Stimulated activated naive CD8-positive, alpha-beta T cell treated with anti-CD3 and anti-CD28 coated beads, Interleukin-15, amount 100 ng/mL, for 72 hours (primary cell): Measurements from ENCODE around the gene TMEM205.
"Not testable (repeated sequence)": the region's sequence is repeated elsewhere in the genome, so short reads cannot be mapped to it uniquely, and the experiment has no call there.

ENCODE experiments used
- ATAC-seq: fragments of 150-1000 bp; cut with Tn5 transposase; 2 replicates; pipeline ENCODE4 v1.10.0; 2021; ENCODE audit warnings: mild to moderate bottlenecking, moderate library complexity
- DNase-seq, 2 donors: peaks; one replicate each; pipeline ENCODE4 v3.0.0; 2021 to 2022
- H3K27ac Mint-ChIP-seq, 2 donors: one replicate each; pipeline ENCODE4 v1.8.0; 2022; ENCODE audit warnings: mild to moderate bottlenecking in 2 of 2, mixed read lengths in 2 of 2, moderate library complexity in 2 of 2
- H3K27me3 Mint-ChIP-seq: one replicate; pipeline ENCODE4 v1.8.0; 2022; ENCODE audit warnings: mixed read lengths
- H3K4me1 Mint-ChIP-seq: one replicate; pipeline ENCODE4 v1.8.0; 2022; ENCODE audit warnings: mild to moderate bottlenecking, mixed read lengths
- H3K4me3 Mint-ChIP-seq, 2 donors: one replicate each; pipeline ENCODE4 v1.8.0; 2022; ENCODE audit warnings: mild to moderate bottlenecking in 2 of 2, mixed read lengths in 2 of 2, moderate library complexity in 1 of 2
- H3K9me3 Mint-ChIP-seq, 2 donors: one replicate each; pipeline ENCODE4 v1.8.0; 2022; ENCODE audit warnings: mixed read lengths in 2 of 2

Gene TMEM205

GRCh38 chr19:11356676-11357550 lies 10.8 kb upstream of the TMEM205 start:
- H3K9me3 Mint-ChIP-seq: no peaks in the 10 kb centered on the region
- H3K4me3 Mint-ChIP-seq: no peak overlapping the region
- H3K27me3 Mint-ChIP-seq: peaks cover 19% of the 10 kb centered on the region
- ATAC-seq (no peak), DNase-seq (no peak)
- peaks cover 17% of the 10 kb centered on the region for H3K4me1 Mint-ChIP-seq
- H3K27ac Mint-ChIP-seq: peak overlapping the region in 1 of 2 donors; percentile 43

DNA sequence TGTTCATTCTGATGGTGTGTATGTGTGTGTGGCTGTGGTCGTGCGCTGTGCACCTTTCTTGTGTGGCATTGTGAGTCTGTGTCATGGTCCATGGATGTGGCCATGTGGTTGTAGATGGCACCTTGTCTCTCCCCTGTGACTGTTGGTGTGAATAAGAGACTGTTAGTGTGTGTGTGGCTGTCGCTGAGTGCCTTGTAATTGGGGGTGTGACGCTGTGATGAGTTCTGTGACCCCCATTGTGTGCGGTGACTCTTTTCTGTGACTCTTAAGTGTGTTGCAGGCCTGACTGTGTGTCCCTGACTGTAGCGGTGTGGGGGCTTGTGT lies 10.0 kb upstream of the TMEM205 start:
- Mint-ChIP-seq H3K27ac (no peak overlapping the region), H3K9me3 (no peaks in the 10 kb centered on the region), H3K27me3 (peaks cover 19% of the 10 kb centered on the region), H3K4me1 (peaks cover 17% of the 10 kb centered on the region), H3K4me3 (peak overlapping the region; percentile 59 to 62)
- peak; percentile 13 for ATAC-seq
- DNase-seq: no peak

DNA sequence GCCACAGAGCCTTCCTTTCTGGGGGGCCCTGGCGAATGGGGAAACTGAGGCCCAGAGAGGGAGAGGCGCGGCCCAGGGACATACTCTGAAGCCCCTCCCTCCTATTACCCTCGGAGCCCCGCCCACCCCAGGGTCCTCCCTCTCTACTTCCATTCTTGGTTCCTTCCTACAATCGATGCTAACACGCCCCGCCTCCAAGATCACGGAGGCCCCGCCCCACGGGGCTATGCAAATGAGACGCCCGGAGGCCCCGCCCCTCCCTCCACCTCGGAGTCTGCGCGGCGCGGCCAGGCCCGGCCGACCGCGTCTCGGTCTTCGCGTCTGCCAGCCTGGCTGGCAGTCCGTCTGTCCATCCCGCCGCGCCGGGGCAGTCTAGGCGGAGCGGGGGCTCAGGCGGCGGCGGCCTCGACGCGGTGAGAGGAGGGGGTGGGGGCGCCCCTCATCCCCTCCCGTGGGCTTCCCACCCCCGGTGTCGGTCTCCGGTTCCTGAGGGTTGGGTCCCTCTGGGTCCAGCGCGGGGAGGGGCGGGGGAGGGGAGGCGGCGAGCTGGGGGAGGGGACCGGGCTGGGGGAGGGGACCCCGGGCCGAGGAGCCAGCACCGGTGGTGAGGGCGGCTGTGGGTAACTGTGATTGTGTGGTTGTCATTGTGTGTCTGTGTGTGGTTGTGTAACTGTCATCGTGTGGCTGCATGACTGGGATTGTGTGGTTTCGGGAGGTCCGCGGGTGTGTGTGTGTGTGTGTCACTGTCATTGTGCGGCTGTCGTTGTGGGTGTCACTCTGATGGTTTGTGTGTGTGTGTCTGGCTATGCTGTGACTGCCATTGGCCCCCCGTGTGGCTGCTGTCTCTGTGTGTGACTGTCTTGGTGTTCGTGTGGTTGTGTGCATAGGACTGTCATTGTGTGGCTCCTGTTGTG lies 9.3 kb upstream of the TMEM205 start, which contains the start of gene PLPPR2:
TSS of gene PLPPR2 (plus strand) at position 273 of the 914 bp plus-strand sequence. CDS start 2,242 bp downstream, outside the sequence.
- Mint-ChIP-seq H3K27me3 (peaks cover 19% of the 10 kb centered on the region), H3K9me3 (no peaks in the 10 kb centered on the region), H3K4me3 (peak within 1 kb of the TSS; percentile 59 to 62), H3K4me1 (peaks cover 17% of the 10 kb centered on the region), H3K27ac (peak within 1 kb of the TSS; percentile 31 to 79)
- ATAC-seq (peak; percentile 85), DNase-seq (peak; percentile 77 to 80)

GRCh38 chr19:11354102-11354501 lies 8.0 kb upstream of the TMEM205 start:
- Mint-ChIP-seq H3K4me1 (peaks cover 17% of the 10 kb centered on the region), H3K27me3 (peaks cover 19% of the 10 kb centered on the region)
- H3K4me3 Mint-ChIP-seq, DNase-seq, H3K27ac Mint-ChIP-seq, H3K9me3 Mint-ChIP-seq, ATAC-seq: not testable (repeated sequence)

GRCh38 chr19:11349171-11349570 lies 3.1 kb upstream of the TMEM205 start:
- no peak overlapping the region for H3K4me3 Mint-ChIP-seq
- ATAC-seq (no peak), DNase-seq (no peak)
- H3K27ac Mint-ChIP-seq: no peak overlapping the region
- peaks cover 8 to 13% of the 10 kb centered on the region in 2 donors for H3K9me3 Mint-ChIP-seq
- H3K27me3 Mint-ChIP-seq: no peaks in the 10 kb centered on the region
- H3K4me1 Mint-ChIP-seq: peaks cover 40% of the 10 kb centered on the region

DNA sequence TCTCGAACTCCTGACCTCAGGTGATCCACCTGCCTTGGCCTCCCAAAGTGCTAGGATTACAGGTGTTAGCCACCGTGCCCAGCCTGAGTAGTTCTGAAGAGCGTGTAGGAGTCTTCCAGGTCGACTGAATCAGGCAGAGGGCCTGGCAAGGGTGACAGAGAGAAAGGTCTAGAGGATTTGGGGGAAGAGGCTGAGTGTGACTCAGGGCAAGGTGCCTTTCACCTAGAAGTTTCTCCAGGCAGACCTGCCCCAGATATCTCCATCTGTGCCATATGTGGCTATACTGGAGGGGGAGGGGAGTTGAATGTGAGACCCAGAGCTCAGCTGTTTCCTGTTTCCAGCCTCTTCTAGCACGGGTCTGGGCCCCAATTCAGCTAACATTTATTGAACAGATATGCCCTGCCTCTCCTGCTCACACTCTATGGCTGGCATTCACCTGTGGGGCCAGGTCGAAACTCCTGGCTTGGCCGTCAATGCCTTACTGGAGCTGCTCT lies 1.5 kb upstream of the TMEM205 start:
- DNase-seq (no peak), ATAC-seq (no peak)
- H3K27ac Mint-ChIP-seq: no peak overlapping the region
- no peaks in the 10 kb centered on the region for H3K27me3 Mint-ChIP-seq
- peaks cover 8 to 13% of the 10 kb centered on the region in 2 donors for H3K9me3 Mint-ChIP-seq
- peaks cover 42% of the 10 kb centered on the region for H3K4me1 Mint-ChIP-seq
- peak overlapping the region; percentile 91 to 93 for H3K4me3 Mint-ChIP-seq

- H3K27ac Mint-ChIP-seq: peak overlapping the region; percentile 96 to 97
- DNase-seq (no peak), ATAC-seq (no peak)
- H3K4me3 Mint-ChIP-seq: peak overlapping the region; percentile 91 to 93
- no peaks in the 10 kb centered on the region for H3K27me3 Mint-ChIP-seq
- peaks cover 42% of the 10 kb centered on the region for H3K4me1 Mint-ChIP-seq
- peaks cover 8 to 13% of the 10 kb centered on the region in 2 donors for H3K9me3 Mint-ChIP-seq
These were observed 805 bp downstream of the TMEM205 start for GRCh38 chr19:11345122-11345803.

GRCh38 chr19:11342429-11342828 lies 3.6 kb downstream of the TMEM205 start:
- no peaks in the 10 kb centered on the region for H3K27me3 Mint-ChIP-seq
- H3K4me3 Mint-ChIP-seq: no peak overlapping the region
- H3K9me3 Mint-ChIP-seq: no peaks in the 10 kb centered on the region
- no peak overlapping the region for H3K27ac Mint-ChIP-seq
- no peak for ATAC-seq
- no peak for DNase-seq
- H3K4me1 Mint-ChIP-seq: peaks cover 59% of the 10 kb centered on the region

DNA sequence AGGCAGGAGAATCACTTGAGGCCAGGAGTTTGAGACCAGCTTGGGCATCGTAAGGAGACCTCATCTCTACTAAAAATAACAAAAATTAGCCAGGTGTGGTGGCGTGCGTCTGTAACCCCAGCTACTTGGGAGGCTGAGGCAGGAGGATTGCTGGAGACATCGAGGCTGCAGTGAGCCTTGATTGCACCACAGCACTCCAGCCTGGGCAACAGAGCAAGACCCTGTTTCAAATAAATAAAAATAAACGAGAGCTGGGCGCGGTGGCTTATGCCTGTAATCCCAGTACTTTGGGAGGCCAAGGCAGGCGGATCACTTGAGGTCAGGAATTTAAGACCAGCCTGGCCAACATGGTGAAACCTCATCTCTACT lies 6.0 kb downstream of the TMEM205 start:
- not testable (repeated sequence) for ATAC-seq, DNase-seq, H3K9me3 Mint-ChIP-seq, H3K27me3 Mint-ChIP-seq, H3K27ac Mint-ChIP-seq
- Mint-ChIP-seq H3K4me1 (peaks cover 41% of the 10 kb centered on the region), H3K4me3 (peak overlapping the region; percentile 82 to 89)

GRCh38 chr19:11339254-11340098 lies 6.6 kb downstream of the TMEM205 start, which contains the start of gene RAB3D:
Gene RAB3D (minus strand): TSS chr19:11339657. CDS start chr19:11337399, 2,258 bp downstream.
- Mint-ChIP-seq H3K4me3 (peak within 1 kb of the TSS; percentile 82 to 89), H3K27ac (no peak within 1 kb of the TSS), H3K9me3 (peaks cover 0 to 6% of the 10 kb centered on the region in 2 donors), H3K4me1 (peaks cover 35% of the 10 kb centered on the region), H3K27me3 (no peaks in the 10 kb centered on the region)
- DNase-seq (peak; percentile 64 to 74), ATAC-seq (peak; percentile 97)

- peaks cover 30% of the 10 kb centered on the region for H3K4me1 Mint-ChIP-seq
- H3K4me3 Mint-ChIP-seq: peak overlapping the region; percentile 82 to 89
- no peak overlapping the region for H3K27ac Mint-ChIP-seq
- no peaks in the 10 kb centered on the region for H3K27me3 Mint-ChIP-seq
- DNase-seq: no peak
- H3K9me3 Mint-ChIP-seq: peaks cover 0 to 6% of the 10 kb centered on the region in 2 donors
- no peak for ATAC-seq
These were observed 7.4 kb downstream of the TMEM205 start for GRCh38 chr19:11338569-11339253.

DNA sequence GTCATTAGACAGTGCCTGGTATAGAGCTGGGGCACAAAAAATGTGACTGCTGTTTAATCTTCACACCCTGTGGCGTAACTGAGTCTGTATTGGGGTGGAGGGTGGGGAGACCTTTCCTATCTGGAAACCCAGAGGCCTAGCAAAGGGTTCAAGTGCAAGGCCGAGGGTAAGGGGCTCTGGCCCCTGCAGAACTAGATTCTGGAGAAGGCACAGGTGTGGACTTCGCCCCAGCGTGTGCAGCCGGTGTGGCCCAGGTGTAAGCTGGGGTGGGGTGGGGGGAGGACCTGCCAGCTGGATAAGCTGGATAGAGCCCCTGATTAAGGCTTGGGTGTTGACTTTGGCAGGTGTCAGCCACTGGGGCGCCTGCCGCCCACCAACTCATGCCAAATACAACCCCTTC lies 7.9 kb downstream of the TMEM205 start:
- Mint-ChIP-seq H3K4me1 (peaks cover 30% of the 10 kb centered on the region), H3K9me3 (peaks cover 0 to 6% of the 10 kb centered on the region in 2 donors), H3K4me3 (no peak overlapping the region), H3K27me3 (no peaks in the 10 kb centered on the region), H3K27ac (no peak overlapping the region)
- ATAC-seq (no peak), DNase-seq (no peak)

GRCh38 chr19:11337080-11337479 lies 9.0 kb downstream of the TMEM205 start:
- H3K4me1 Mint-ChIP-seq: peaks cover 30% of the 10 kb centered on the region
- peaks cover 0 to 6% of the 10 kb centered on the region in 2 donors for H3K9me3 Mint-ChIP-seq
- ATAC-seq (no peak), DNase-seq (no peak)
- no peak overlapping the region for H3K4me3 Mint-ChIP-seq
- no peak overlapping the region for H3K27ac Mint-ChIP-seq
- H3K27me3 Mint-ChIP-seq: no peaks in the 10 kb centered on the region
